ENCODE measurements around the gene CENPF.

GRCh38 chr1:214641214-214641895 is 38.4 kb downstream of the CENPF start:
- TF ChIP-seq, protein P1, sequence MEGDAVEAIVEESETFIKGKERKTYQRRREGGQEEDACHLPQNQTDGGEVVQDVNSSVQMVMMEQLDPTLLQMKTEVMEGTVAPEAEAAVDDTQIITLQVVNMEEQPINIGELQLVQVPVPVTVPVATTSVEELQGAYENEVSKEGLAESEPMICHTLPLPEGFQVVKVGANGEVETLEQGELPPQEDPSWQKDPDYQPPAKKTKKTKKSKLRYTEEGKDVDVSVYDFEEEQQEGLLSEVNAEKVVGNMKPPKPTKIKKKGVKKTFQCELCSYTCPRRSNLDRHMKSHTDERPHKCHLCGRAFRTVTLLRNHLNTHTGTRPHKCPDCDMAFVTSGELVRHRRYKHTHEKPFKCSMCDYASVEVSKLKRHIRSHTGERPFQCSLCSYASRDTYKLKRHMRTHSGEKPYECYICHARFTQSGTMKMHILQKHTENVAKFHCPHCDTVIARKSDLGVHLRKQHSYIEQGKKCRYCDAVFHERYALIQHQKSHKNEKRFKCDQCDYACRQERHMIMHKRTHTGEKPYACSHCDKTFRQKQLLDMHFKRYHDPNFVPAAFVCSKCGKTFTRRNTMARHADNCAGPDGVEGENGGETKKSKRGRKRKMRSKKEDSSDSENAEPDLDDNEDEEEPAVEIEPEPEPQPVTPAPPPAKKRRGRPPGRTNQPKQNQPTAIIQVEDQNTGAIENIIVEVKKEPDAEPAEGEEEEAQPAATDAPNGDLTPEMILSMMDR (conservative IDR thresholded peaks at IDR 0.05 in 1 of 2, IDR thresholded peaks at IDR 0.05 in 1 of 2; ENCODE audit: extremely low read depth in 1 of 2, insufficient read depth in 1 of 2, low read depth in 1 of 2, low read length in 2 of 2): no peak
- no peak for TF ChIP-seq EZH2 (IDR thresholded peaks at IDR 0.05; ENCODE audit: borderline replicate concordance, low read length)
